HUES6 (cell line): ENCODE data around the gene ALG3.
A peak's percentile ranks its signal among the peaks of the same experiment; 100 is the strongest.

Experiments used
- H3K27ac ChIP-seq: 2 replicates; pipeline ENCODE4 v1.7.0; 2013; ENCODE audit warnings: low read depth, mild to moderate bottlenecking, low read length, inconsistent platforms
- H3K27me3 ChIP-seq: 2 replicates; pipeline ENCODE4 v1.6.1; 2013; ENCODE audit warnings: low read length; ENCODE audit not compliant: control insufficient read depth, insufficient read depth
- H3K36me3 ChIP-seq: 2 replicates; pipeline ENCODE4 v1.6.1; 2013; ENCODE audit warnings: low read length; ENCODE audit not compliant: control insufficient read depth, insufficient read depth
- H3K4me1 ChIP-seq: 2 replicates; pipeline ENCODE4 v1.6.1; 2013; ENCODE audit warnings: low read length; ENCODE audit not compliant: control insufficient read depth, insufficient read depth
- H3K4me3 ChIP-seq: 2 replicates; pipeline ENCODE4 v1.5.1; 2013; ENCODE audit warnings: low read depth, low read length
- H3K9ac ChIP-seq: one replicate; pipeline ENCODE4 v1.6.1; 2013; ENCODE audit warnings: mild to moderate bottlenecking, low read length
- H3K9me3 ChIP-seq: 2 replicates; pipeline ENCODE4 v1.6.1; 2013; ENCODE audit warnings: low read depth, low read length; ENCODE audit not compliant: control insufficient read depth, insufficient read depth

The ALG3 gene

GRCh38 chr3:184248454-184249411 lies at the start of gene ALG3:
ALG3 (minus strand) TSS chr3:184248962; CDS start chr3:184248940, 22 bp downstream.
- no peaks in the 10 kb centered on the region for H3K27me3 ChIP-seq
- H3K27ac ChIP-seq, result peak within 1 kb of the TSS; percentile 87
- no peaks in the 10 kb centered on the region for H3K9me3 ChIP-seq
- peak within 1 kb of the TSS; percentile 91 for H3K4me3 ChIP-seq
- H3K9ac ChIP-seq, result peak within 1 kb of the TSS; percentile 82
- peaks cover 23% of the 10 kb centered on the region for H3K36me3 ChIP-seq
- H3K4me1 ChIP-seq, result no peaks in the 10 kb centered on the region

- H3K4me1 ChIP-seq, result peaks cover 5% of the 10 kb centered on the region; the same call in 1 of the 2 replicates
- no peak overlapping the region for H3K27ac ChIP-seq
- H3K27me3 ChIP-seq, result no peaks in the 10 kb centered on the region
- H3K4me3 ChIP-seq, result no peak overlapping the region
- peaks cover 18% of the 10 kb centered on the region for H3K36me3 ChIP-seq
- H3K9ac ChIP-seq, result no peak overlapping the region
- H3K9me3 ChIP-seq, result no peaks in the 10 kb centered on the region
These were observed 47.9 kb upstream of the ALG3 start for GRCh38 chr3:184296616-184297015.

GRCh38 chr3:184295771-184296170 lies 47.0 kb upstream of the ALG3 start:
- Histone ChIP-seq H3K4me1 (peaks cover 5% of the 10 kb centered on the region; the same call in 1 of the 2 replicates), H3K36me3 (peaks cover 11% of the 10 kb centered on the region), H3K27me3 (no peaks in the 10 kb centered on the region), H3K27ac (no peak overlapping the region), H3K9me3 (no peaks in the 10 kb centered on the region), H3K9ac (no peak overlapping the region), H3K4me3 (no peak overlapping the region)

- Histone ChIP-seq H3K4me1 (no peaks in the 10 kb centered on the region), H3K4me3 (no peak overlapping the region), H3K9ac (no peak overlapping the region), H3K27ac (no peak overlapping the region), H3K27me3 (no peaks in the 10 kb centered on the region), H3K36me3 (no peaks in the 10 kb centered on the region), H3K9me3 (no peaks in the 10 kb centered on the region)
These were observed 43.1 kb upstream of the ALG3 start for GRCh38 chr3:184291738-184292445.

GRCh38 chr3:184291044-184291737 lies 42.4 kb upstream of the ALG3 start:
- H3K4me3 ChIP-seq, result no peak overlapping the region
- no peak overlapping the region for H3K9ac ChIP-seq
- no peaks in the 10 kb centered on the region for H3K36me3 ChIP-seq
- no peaks in the 10 kb centered on the region for H3K9me3 ChIP-seq
- no peaks in the 10 kb centered on the region for H3K27me3 ChIP-seq
- no peak overlapping the region for H3K27ac ChIP-seq
- no peaks in the 10 kb centered on the region for H3K4me1 ChIP-seq

- no peaks in the 10 kb centered on the region for H3K9me3 ChIP-seq
- H3K4me1 ChIP-seq, result no peaks in the 10 kb centered on the region
- no peak overlapping the region for H3K4me3 ChIP-seq
- no peak overlapping the region for H3K27ac ChIP-seq
- H3K36me3 ChIP-seq, result no peaks in the 10 kb centered on the region
- no peaks in the 10 kb centered on the region; the same call in 1 of the 2 replicates for H3K27me3 ChIP-seq
- no peak overlapping the region for H3K9ac ChIP-seq
These were observed 41.6 kb upstream of the ALG3 start for GRCh38 chr3:184290331-184290730.

GRCh38 chr3:184289426-184289938 lies 40.7 kb upstream of the ALG3 start:
- no peak overlapping the region for H3K9ac ChIP-seq
- no peaks in the 10 kb centered on the region for H3K9me3 ChIP-seq
- no peak overlapping the region for H3K4me3 ChIP-seq
- no peak overlapping the region for H3K27ac ChIP-seq
- no peaks in the 10 kb centered on the region; the same call in 1 of the 2 replicates for H3K27me3 ChIP-seq
- H3K4me1 ChIP-seq, result no peaks in the 10 kb centered on the region
- H3K36me3 ChIP-seq, result no peaks in the 10 kb centered on the region

- H3K36me3 ChIP-seq, result no peaks in the 10 kb centered on the region
- no peaks in the 10 kb centered on the region for H3K4me1 ChIP-seq
- peaks cover 21% of the 10 kb centered on the region for H3K27me3 ChIP-seq
- H3K9me3 ChIP-seq, result no peaks in the 10 kb centered on the region
- no peak overlapping the region for H3K9ac ChIP-seq
- H3K27ac ChIP-seq, result no peak overlapping the region
- H3K4me3 ChIP-seq, result no peak overlapping the region
These were observed 35.9 kb upstream of the ALG3 start for GRCh38 chr3:184284696-184285095.

GRCh38 chr3:184283681-184284080 lies 34.9 kb upstream of the ALG3 start:
- Histone ChIP-seq H3K36me3 (no peaks in the 10 kb centered on the region), H3K4me3 (no peak overlapping the region), H3K27ac (no peak overlapping the region), H3K4me1 (no peaks in the 10 kb centered on the region), H3K27me3 (peaks cover 26% of the 10 kb centered on the region), H3K9me3 (no peaks in the 10 kb centered on the region), H3K9ac (no peak overlapping the region)

- H3K9ac ChIP-seq, result no peak overlapping the region
- H3K27me3 ChIP-seq, result peaks cover 32% of the 10 kb centered on the region
- no peaks in the 10 kb centered on the region for H3K9me3 ChIP-seq
- no peaks in the 10 kb centered on the region for H3K4me1 ChIP-seq
- no peaks in the 10 kb centered on the region for H3K36me3 ChIP-seq
- no peak overlapping the region for H3K4me3 ChIP-seq
- no peak overlapping the region for H3K27ac ChIP-seq
These were observed 34.2 kb upstream of the ALG3 start for GRCh38 chr3:184282941-184283340.
